ENCODE data around the gene AGR2. TPM values are rescaled to one million over a fixed set of nuclear protein-coding genes. Genes with fewer than 3 reads are reported as not detected.

Gene AGR2
- total and polyA plus RNA-seq, 7 donors: 0.07 to 0.20 (median 0.17) TPM; not detected in 4

DNA sequence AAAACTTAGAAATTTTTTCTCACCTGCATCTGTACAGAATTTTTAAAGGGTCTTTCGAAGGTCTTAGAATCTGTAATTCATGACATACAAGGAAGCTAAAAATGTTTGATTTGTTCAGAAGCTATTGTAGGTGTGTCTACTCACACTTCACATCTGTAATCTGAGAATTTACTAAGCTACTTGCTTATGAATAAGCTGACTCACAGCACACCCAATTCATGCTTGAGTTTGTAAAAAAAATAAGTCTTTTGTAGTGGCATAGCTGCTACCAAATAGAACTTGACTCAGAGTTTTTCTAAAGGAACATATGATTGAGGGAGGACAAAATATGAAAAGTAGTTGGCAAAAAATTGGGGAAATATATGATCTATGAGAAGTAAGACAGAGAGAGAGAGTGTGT lies 12.7 kb upstream of the AGR2 start:
- H3K9me3 ChIP-seq: no peaks in the 10 kb centered on the region
- TF ChIP-seq, protein P1, sequence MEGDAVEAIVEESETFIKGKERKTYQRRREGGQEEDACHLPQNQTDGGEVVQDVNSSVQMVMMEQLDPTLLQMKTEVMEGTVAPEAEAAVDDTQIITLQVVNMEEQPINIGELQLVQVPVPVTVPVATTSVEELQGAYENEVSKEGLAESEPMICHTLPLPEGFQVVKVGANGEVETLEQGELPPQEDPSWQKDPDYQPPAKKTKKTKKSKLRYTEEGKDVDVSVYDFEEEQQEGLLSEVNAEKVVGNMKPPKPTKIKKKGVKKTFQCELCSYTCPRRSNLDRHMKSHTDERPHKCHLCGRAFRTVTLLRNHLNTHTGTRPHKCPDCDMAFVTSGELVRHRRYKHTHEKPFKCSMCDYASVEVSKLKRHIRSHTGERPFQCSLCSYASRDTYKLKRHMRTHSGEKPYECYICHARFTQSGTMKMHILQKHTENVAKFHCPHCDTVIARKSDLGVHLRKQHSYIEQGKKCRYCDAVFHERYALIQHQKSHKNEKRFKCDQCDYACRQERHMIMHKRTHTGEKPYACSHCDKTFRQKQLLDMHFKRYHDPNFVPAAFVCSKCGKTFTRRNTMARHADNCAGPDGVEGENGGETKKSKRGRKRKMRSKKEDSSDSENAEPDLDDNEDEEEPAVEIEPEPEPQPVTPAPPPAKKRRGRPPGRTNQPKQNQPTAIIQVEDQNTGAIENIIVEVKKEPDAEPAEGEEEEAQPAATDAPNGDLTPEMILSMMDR (IDR thresholded peaks at IDR 0.05): no peak

GRCh38 chr7:16816824-16817223 lies 12.0 kb upstream of the AGR2 start:
- Histone ChIP-seq H3K36me3 (ENCODE audit: insufficient read depth in 1 of 2, low read depth in 1 of 2) (no peaks in the 10 kb centered on the region), H3K4me3 (no peak overlapping the region), H3K9me3 (no peaks in the 10 kb centered on the region), H3K4me1 (no peaks in the 10 kb centered on the region), H3K27me3 (ENCODE audit: insufficient read depth in 3 of 3, low read length in 2 of 3) (no peaks in the 10 kb centered on the region), H3K27ac (no peak overlapping the region)
- DNase-seq (no peak), ATAC-seq (peak in 1 of 4 donors; percentile 33)
- WGBS, 3 donors: 48 to 60% (median 57%) methylated on average over 2 of the region's 2 CpGs
- intact Hi-C loops (cut with DNase I): no loop called here
- TF ChIP-seq, protein P1 (IDR thresholded peaks at IDR 0.05): no peak

More for the DNA sequence above, 12.7 kb upstream of the AGR2 start:
- H3K36me3 ChIP-seq (ENCODE audit: insufficient read depth in 1 of 2, low read depth in 1 of 2): no peaks in the 10 kb centered on the region
- no peak overlapping the region for H3K27ac ChIP-seq
- WGBS, 3 donors: 87 to 90% (median 89%) methylated on average over 1 of the region's 1 CpG
- H3K4me1 ChIP-seq: no peaks in the 10 kb centered on the region
- H3K4me3 ChIP-seq: no peak overlapping the region
- H3K27me3 ChIP-seq (ENCODE audit: insufficient read depth in 3 of 3, low read length in 2 of 3): no peaks in the 10 kb centered on the region
- ATAC-seq (no peak), DNase-seq (no peak)
- intact Hi-C loops (cut with DNase I): no loop called here

GRCh38 chr7:16815001-16815400 lies 10.2 kb upstream of the AGR2 start:
- Histone ChIP-seq H3K27me3 (ENCODE audit: insufficient read depth in 3 of 3, low read length in 2 of 3) (no peaks in the 10 kb centered on the region), H3K9me3 (no peaks in the 10 kb centered on the region), H3K4me3 (no peak overlapping the region), H3K36me3 (ENCODE audit: insufficient read depth in 1 of 2, low read depth in 1 of 2) (no peaks in the 10 kb centered on the region), H3K27ac (no peak overlapping the region), H3K4me1 (no peaks in the 10 kb centered on the region)
- DNase-seq (no peak), ATAC-seq (no peak)
- TF ChIP-seq, protein P1 (IDR thresholded peaks at IDR 0.05): no peak
- intact Hi-C loops (cut with DNase I): no loop called here
- 91 to 97% (median 94%) methylated on average over 2 of the region's 2 CpGs for WGBS, 3 donors

DNA sequence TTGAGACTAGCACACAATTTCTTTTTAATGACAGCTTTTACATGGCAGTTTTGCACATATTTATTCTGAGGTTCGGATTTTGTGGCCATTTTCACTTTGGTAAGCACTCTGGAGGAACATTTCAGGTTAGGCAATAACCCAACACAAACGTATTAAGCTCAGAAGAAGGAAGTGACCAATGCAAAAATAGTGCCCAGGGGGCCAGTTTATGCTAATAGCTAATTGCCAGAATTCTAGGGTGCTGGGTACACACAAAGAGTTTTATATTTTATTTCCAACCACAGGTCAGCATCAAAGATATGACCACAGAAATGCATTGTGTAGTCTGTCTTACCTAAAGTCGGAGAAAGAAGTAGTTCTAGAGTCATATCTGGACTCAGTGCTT lies 8.4 kb upstream of the AGR2 start:
- Histone ChIP-seq H3K36me3 (ENCODE audit: insufficient read depth in 1 of 2, low read depth in 1 of 2) (no peaks in the 10 kb centered on the region), H3K27ac (no peak overlapping the region), H3K4me1 (no peaks in the 10 kb centered on the region), H3K4me3 (no peak overlapping the region), H3K27me3 (ENCODE audit: insufficient read depth in 3 of 3, low read length in 2 of 3) (no peaks in the 10 kb centered on the region), H3K9me3 (no peaks in the 10 kb centered on the region)
- DNase-seq (no peak), ATAC-seq (no peak)
- intact Hi-C loops (cut with DNase I): no loop called here
- TF ChIP-seq, protein P1 (IDR thresholded peaks at IDR 0.05): no peak
- 64 to 70% (median 70%) methylated on average over 3 of the region's 3 CpGs for WGBS, 3 donors

DNA sequence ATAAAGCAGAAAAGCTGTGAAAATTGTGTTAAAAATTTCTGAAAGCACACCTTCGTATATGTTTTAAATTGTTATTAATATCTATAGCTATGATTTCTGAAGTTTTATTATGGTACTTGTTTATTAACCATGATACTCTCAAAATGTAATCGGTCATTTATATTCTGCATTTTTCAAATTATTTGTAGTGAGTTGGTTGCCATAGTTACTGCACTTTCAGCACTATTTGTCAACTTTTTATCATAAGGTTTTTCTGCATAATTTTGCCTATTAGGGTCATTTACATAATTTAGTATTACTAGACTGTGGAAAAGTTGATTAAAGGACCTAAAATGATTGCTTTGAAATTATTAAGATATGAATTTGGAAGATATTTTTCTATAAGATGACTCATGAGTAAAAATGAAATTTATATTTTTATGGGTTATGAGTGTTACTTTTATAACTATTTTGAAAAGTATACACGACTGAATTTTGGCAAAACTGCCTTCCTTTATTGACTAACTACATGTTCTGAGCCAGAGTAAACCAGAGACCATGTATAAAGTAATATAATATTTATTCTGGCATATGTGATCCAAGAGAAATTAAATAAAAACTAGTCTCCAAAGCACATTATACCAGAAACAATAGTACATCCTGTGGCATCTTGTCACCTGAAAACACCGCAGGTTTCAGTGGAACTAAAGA lies 7.9 kb upstream of the AGR2 start:
- no peaks in the 10 kb centered on the region for H3K27me3 ChIP-seq (ENCODE audit: insufficient read depth in 3 of 3, low read length in 2 of 3)
- no peak for ATAC-seq
- no peaks in the 10 kb centered on the region for H3K36me3 ChIP-seq (ENCODE audit: insufficient read depth in 1 of 2, low read depth in 1 of 2)
- no peaks in the 10 kb centered on the region for H3K4me1 ChIP-seq
- TF ChIP-seq, protein P1 (IDR thresholded peaks at IDR 0.05): no peak
- H3K9me3 ChIP-seq: no peaks in the 10 kb centered on the region
- intact Hi-C loops (cut with DNase I): no loop called here
- 79 to 82% (median 80%) methylated on average over 4 of the region's 4 CpGs for WGBS, 3 donors
- no peak overlapping the region for H3K27ac ChIP-seq
- no peak overlapping the region for H3K4me3 ChIP-seq
- DNase-seq: no peak
